KG1 (cell line): ENCODE data around the gene SND1.

Experiments
- DNase-seq: peaks from one replicate; lab custom pipeline; 2025; lab: John Stamatoyannopoulos, UW

Gene SND1

GRCh38 chr7:127803626-127804025 is 151.6 kb downstream of the SND1 start:
- no peak for DNase-seq

GRCh38 chr7:127807340-127807739 is 155.3 kb downstream of the SND1 start:
- DNase-seq: no peak

- no peak for DNase-seq
Measured at GRCh38 chr7:127807829-127808228, 155.8 kb downstream of the SND1 start.

- DNase-seq: no peak
Measured at GRCh38 chr7:127809261-127809702, 157.3 kb downstream of the SND1 start.

- DNase-seq: no peak
Measured at GRCh38 chr7:127810113-127810512, 158.1 kb downstream of the SND1 start.

GRCh38 chr7:127810696-127811660 is 159.0 kb downstream of the SND1 start:
- no peak for DNase-seq

- no peak for DNase-seq
Measured at GRCh38 chr7:127812540-127812939, 160.5 kb downstream of the SND1 start.

GRCh38 chr7:127813991-127814541 is 162.1 kb downstream of the SND1 start:
- no peak for DNase-seq

- no peak for DNase-seq
Measured at GRCh38 chr7:127815631-127816145, 163.7 kb downstream of the SND1 start.

GRCh38 chr7:127816354-127817190 is 164.6 kb downstream of the SND1 start:
- no peak for DNase-seq

- DNase-seq: no peak
Measured at GRCh38 chr7:127817466-127817865, 165.5 kb downstream of the SND1 start.

- DNase-seq: no peak
Measured at GRCh38 chr7:127818306-127818705, 166.3 kb downstream of the SND1 start.

GRCh38 chr7:127819975-127820731 is 168.2 kb downstream of the SND1 start:
- DNase-seq: no peak

- DNase-seq: no peak
Measured at GRCh38 chr7:127820732-127821085, 168.7 kb downstream of the SND1 start.

GRCh38 chr7:127821146-127821545 is 169.2 kb downstream of the SND1 start:
- DNase-seq: no peak

- no peak for DNase-seq
Measured at GRCh38 chr7:127822822-127823508, 171.0 kb downstream of the SND1 start.

- DNase-seq: no peak
Measured at GRCh38 chr7:127824682-127825081, 172.7 kb downstream of the SND1 start.

- DNase-seq: no peak
Measured at GRCh38 chr7:127828843-127829500, 177.0 kb downstream of the SND1 start.

GRCh38 chr7:127831318-127832219 is 179.6 kb downstream of the SND1 start:
- DNase-seq: no peak
